Bronchial epithelial cell (primary cell): Measurements from ENCODE around the gene TMC6. TPM values are rescaled to one million over a fixed set of nuclear protein-coding genes. Genes with fewer than 3 reads are reported as not detected.

Experiments
- DNase-seq: peaks from one replicate; pipeline ENCODE4 v3.0.0-alpha.2; 2010; ENCODE audit warnings: low read depth
- FAIRE-seq: peaks from 2 replicates; lab custom pipeline; 2011; peaks lifted over from hg19 to GRCh38; lab: Jason Lieb, UNC
- H3K27me3 ChIP-seq: 2 replicates; pipeline ENCODE4 v1.5.1; 2011; ENCODE audit warnings: low read length; ENCODE audit not compliant: control insufficient read depth, insufficient read depth
- H3K36me3 ChIP-seq: 2 replicates; pipeline ENCODE4 v1.5.1; 2011; ENCODE audit warnings: low read length; ENCODE audit not compliant: control insufficient read depth, insufficient read depth
- H3K4me3 ChIP-seq: 2 replicates; pipeline ENCODE4 v1.5.1; 2011; ENCODE audit warnings: mild to moderate bottlenecking, low read depth, low read length, control low read depth
- CTCF ChIP-seq: IDR thresholded peaks from 2 replicates; pipeline ENCODE4 v1.5.1; 2011; ENCODE audit warnings: mild to moderate bottlenecking, moderate library complexity, low read length, control low read depth, inconsistent platforms; ENCODE audit not compliant: insufficient read depth, severe bottlenecking
- total RNA-seq: library from RNA; depleted of rRNA; stranded (reverse); fragments of >200 nt; gene quantifications from 2 replicates; pipeline ENCODE4 v1.2.1, GENCODE V29; 2014

The TMC6 gene
- total RNA-seq, 1 donor from 2014 or later, result 42.9 TPM

GRCh38 chr17:78135858-78136500 is 7.4 kb upstream of the TMC6 start:
- no peak for TF ChIP-seq CTCF
- H3K27me3 ChIP-seq, result no peaks in the 10 kb centered on the region
- H3K4me3 ChIP-seq, result no peak overlapping the region
- FAIRE-seq (no peak), DNase-seq (no peak)
- no peaks in the 10 kb centered on the region for H3K36me3 ChIP-seq

GRCh38 chr17:78134899-78135385 is 6.4 kb upstream of the TMC6 start:
- FAIRE-seq, result no peak
- no peaks in the 10 kb centered on the region for H3K36me3 ChIP-seq
- DNase-seq, result no peak
- no peak for TF ChIP-seq CTCF
- H3K27me3 ChIP-seq, result no peaks in the 10 kb centered on the region
- H3K4me3 ChIP-seq, result no peak overlapping the region

- peak; percentile 47 for DNase-seq
- TF ChIP-seq CTCF, result peak; percentile 70
- Histone ChIP-seq H3K4me3 (no peak overlapping the region), H3K27me3 (no peaks in the 10 kb centered on the region), H3K36me3 (no peaks in the 10 kb centered on the region)
- FAIRE-seq, result no peak
These were observed 5.7 kb upstream of the TMC6 start for GRCh38 chr17:78133971-78134898.

- Histone ChIP-seq H3K4me3 (no peak overlapping the region), H3K27me3 (no peaks in the 10 kb centered on the region), H3K36me3 (no peaks in the 10 kb centered on the region)
- FAIRE-seq (no peak), DNase-seq (no peak)
- no peak for TF ChIP-seq CTCF
These were observed 4.8 kb upstream of the TMC6 start for GRCh38 chr17:78133179-78133951.

GRCh38 chr17:78132767-78133178 is 4.2 kb upstream of the TMC6 start:
- DNase-seq, result no peak
- Histone ChIP-seq H3K27me3 (no peaks in the 10 kb centered on the region), H3K4me3 (no peak overlapping the region), H3K36me3 (no peaks in the 10 kb centered on the region)
- TF ChIP-seq CTCF, result no peak
- no peak for FAIRE-seq
